22Rv1 (cell line): ENCODE data around the gene EGLN3.
"Not testable (repeated sequence)": the region's sequence is repeated elsewhere in the genome, so short reads cannot be mapped to it uniquely, and the experiment has no call there.

ENCODE experiments used
- H3K27ac ChIP-seq: fragments of 450-650 bp; 2 replicates; pipeline ENCODE4 v1.5.1; 2017
- ZFX ChIP-seq: fragments of 450-650 bp; IDR thresholded peaks from 2 replicates; pipeline ENCODE4 v1.6.1; 2017; ENCODE audit warnings: antibody characterized with exemption, borderline replicate concordance
- TF ChIP-seq, protein P1 (sequence below): fragments of 450-650 bp; IDR thresholded peaks from 2 replicates; pipeline ENCODE4 v1.5.1; 2017; ENCODE audit warnings: mild to moderate bottlenecking

EGLN3 gene

DNA sequence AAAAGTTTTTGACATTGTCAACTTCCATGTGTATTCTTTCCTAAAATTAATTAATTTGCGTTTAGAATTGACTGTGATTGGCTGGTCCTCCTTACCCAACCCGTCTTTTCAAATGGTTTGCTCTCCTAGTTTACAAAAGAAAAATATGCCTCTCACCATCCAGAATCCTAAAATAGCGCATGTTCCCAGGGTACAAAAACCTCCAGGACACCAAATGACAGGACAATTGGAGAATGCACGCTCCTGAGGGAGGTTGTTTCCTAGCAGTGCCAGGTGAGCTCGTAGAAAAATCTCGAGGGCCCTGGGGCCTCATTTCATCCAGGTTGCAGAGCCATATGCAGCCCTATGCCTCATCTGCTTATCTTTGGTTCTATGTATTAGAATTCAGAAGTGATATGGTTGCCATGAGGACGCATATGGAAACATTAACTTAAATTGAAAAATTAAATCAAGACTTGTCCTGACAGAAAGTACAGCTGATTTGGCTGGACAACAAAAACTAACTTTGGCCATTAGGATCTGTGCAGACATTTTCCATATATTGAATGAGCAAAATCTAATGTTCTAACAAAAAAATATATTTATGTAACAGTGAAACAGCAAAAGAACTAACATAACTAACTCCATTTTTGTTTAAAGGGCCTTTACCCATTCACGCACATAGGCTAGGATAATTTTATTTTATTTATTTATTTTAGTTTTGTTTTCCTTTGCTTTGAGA, 28.2 kb upstream of the EGLN3 start:
- no peak for TF ChIP-seq ZFX
- TF ChIP-seq, protein P1, sequence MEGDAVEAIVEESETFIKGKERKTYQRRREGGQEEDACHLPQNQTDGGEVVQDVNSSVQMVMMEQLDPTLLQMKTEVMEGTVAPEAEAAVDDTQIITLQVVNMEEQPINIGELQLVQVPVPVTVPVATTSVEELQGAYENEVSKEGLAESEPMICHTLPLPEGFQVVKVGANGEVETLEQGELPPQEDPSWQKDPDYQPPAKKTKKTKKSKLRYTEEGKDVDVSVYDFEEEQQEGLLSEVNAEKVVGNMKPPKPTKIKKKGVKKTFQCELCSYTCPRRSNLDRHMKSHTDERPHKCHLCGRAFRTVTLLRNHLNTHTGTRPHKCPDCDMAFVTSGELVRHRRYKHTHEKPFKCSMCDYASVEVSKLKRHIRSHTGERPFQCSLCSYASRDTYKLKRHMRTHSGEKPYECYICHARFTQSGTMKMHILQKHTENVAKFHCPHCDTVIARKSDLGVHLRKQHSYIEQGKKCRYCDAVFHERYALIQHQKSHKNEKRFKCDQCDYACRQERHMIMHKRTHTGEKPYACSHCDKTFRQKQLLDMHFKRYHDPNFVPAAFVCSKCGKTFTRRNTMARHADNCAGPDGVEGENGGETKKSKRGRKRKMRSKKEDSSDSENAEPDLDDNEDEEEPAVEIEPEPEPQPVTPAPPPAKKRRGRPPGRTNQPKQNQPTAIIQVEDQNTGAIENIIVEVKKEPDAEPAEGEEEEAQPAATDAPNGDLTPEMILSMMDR: no peak
- H3K27ac ChIP-seq: no peak overlapping the region

- no peak for TF ChIP-seq ZFX
- TF ChIP-seq, protein P1: no peak
Measured at GRCh38 chr14:33972583-33973081, 21.8 kb upstream of the EGLN3 start.

DNA sequence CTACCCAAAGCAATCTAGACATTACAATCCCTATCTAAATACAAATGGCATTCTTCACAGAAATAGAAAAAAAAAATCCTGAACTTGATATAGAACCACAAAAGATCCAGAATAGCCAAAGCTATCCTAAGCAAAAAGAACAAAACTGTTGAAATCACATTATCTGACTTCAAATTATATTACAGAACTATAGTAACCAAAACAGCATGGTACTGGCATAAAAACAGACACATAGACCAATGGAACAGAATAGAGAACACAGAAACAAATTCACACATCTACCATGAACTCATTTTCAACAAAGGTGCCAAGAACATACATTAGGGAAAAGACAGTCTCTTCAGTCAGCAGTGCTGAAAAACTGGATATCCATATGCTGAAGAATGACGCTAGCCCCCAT, 19.0 kb upstream of the EGLN3 start:
- H3K27ac ChIP-seq: not testable (repeated sequence)

More at GRCh38 chr14:33972583-33973081, 21.8 kb upstream of the EGLN3 start:
- H3K27ac ChIP-seq: no peak overlapping the region

- TF ChIP-seq, protein P1: no peak
- H3K27ac ChIP-seq: no peak overlapping the region
Measured at GRCh38 chr14:33968722-33969121, 17.8 kb upstream of the EGLN3 start.

DNA sequence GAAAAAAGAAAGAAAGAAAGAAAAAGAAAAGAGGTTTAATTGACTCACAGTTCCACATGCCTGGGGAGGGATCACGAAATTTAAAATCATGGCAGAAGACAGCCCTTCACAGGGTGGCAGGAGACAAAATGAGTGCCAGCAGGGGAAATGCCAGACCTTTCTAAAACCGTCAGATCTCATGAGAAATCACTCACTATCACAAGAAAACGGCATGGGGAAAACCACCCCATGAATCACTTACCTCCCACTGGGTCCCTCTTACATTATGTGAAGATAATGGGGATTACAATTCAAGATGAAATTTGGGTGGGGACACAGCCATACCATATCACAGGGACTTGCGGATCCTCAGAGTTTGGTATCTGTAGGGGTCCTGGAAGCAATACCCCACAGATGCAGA, 16.3 kb upstream of the EGLN3 start:
- no peak for TF ChIP-seq ZFX
- TF ChIP-seq, protein P1: no peak
- H3K27ac ChIP-seq: no peak overlapping the region

GRCh38 chr14:33966276-33966675, 15.4 kb upstream of the EGLN3 start:
- TF ChIP-seq, protein P1: no peak
- no peak for TF ChIP-seq ZFX
- no peak overlapping the region for H3K27ac ChIP-seq

GRCh38 chr14:33964599-33965317, 13.9 kb upstream of the EGLN3 start:
- TF ChIP-seq, protein P1: no peak
- TF ChIP-seq ZFX: no peak
- H3K27ac ChIP-seq: no peak overlapping the region
